NK-92 (cell line): Measurements from ENCODE around the gene PLEKHH1.
"Not testable (repeated sequence)": the region's sequence is repeated elsewhere in the genome, so short reads cannot be mapped to it uniquely, and the experiment has no call there.

Experiments used
- DNase-seq: peaks from one replicate; lab custom pipeline; 2025; ENCODE audit not compliant: unreplicated experiment; lab: John Stamatoyannopoulos, UW

Gene PLEKHH1

GRCh38 chr14:67620217-67620785 lies 87.2 kb downstream of the PLEKHH1 start:
- DNase-seq, result no peak

- DNase-seq, result no peak
Observed at GRCh38 chr14:67622675-67623074, 89.6 kb downstream of the PLEKHH1 start.

GRCh38 chr14:67623114-67623513 lies 90.0 kb downstream of the PLEKHH1 start:
- DNase-seq, result no peak

GRCh38 chr14:67626131-67626530 lies 93.0 kb downstream of the PLEKHH1 start:
- not testable (repeated sequence) for DNase-seq

DNA sequence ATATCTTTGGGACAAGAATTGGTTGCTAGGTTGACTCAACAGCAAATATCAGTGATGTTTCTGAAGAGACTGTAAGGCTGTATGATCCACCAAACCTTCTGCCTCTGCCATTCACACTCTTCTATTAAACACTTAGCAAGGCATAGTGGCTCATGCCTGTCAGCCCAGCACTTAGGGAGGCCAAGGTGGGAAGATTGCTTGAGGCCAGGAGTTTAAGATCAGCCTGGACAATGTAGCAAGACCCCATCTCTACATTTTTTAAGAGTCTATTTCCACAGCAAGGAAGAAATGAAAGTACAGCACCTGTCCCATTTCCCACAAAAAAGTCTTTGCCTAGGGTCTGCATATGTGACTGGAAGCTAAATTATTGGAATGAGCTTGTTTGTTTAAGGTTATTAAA lies 94.4 kb downstream of the PLEKHH1 start:
- DNase-seq, result no peak

DNA sequence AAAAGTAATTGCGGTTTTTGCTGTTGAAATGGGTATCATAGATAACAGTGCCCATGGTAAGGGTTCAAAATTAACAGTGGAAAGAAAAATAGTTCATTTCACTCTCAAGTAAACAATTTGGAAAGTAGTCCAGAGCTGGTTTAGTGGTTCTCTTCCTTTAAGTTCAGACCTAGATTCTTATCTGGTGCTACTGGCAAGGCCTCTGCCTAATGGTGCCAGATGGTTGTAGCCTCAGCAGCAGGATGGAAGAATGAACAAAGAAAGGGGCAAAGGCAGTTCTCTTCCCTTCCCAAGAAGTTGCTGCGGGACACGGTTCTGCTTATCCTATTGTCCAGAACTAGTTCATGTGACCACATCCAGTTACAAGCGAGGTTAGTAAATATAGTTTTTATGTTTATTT lies 97.1 kb downstream of the PLEKHH1 start:
- DNase-seq, result no peak

- no peak for DNase-seq
Observed at GRCh38 chr14:67630938-67631337, 97.8 kb downstream of the PLEKHH1 start.

DNA sequence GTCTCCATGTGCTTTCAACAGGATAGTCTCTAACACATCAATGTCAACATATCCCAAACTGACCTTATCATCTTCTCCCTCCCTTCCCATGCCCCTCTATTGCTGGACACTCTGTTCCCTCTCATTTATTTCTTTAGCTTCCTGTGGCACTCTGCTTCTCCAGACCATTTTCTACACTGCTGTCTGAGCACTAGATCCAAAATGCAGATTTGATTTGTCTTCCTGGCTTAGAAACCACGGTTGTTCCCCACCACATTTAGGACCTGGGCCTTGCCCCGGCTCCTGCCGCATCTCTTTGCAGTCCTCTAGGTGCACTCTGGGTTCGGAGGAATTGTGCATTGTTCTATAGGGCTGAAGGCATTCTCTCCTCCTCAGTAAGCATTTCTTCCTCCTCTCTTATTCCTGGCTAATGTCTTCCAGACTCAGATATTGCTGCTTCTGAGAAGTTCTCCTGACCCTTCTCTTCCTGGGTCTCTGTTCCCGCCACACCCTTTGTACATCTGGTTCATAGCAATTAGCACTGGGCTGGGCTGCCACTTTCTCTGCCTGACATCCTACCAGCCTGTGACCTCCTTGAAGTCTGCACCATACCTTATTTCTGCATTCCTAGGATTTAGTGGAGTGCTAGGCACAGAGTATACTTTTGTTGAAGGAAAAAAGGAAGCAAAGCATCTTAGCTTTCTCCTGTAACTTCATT lies 100.5 kb downstream of the PLEKHH1 start:
- DNase-seq, result no peak

DNA sequence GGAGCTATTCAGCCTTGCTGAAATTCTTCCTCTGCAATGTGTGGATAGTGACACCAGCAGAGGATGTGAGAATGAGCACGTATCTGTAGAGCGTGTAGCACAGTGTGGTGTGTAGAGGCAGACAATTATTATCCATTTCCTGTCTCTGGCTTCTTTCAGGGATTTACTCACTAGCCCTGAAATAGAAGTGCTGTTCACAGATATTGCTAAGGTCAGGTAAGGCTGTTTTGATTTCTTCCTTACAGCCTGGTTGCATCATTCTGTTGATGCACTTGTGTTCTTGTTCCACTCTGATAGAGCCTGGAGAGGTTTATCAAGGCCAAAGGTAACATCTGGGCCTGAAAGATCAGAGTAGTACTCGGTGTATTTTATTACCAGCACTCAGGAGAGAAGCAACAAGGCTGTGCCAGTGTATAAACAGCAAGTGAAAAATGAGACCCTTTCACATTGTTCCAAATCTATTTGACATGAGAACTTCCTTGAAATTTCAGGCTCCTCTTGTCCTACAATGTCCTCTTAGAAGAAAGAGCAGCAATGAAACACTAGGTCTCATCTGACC lies 103.3 kb downstream of the PLEKHH1 start:
- DNase-seq, result no peak

DNA sequence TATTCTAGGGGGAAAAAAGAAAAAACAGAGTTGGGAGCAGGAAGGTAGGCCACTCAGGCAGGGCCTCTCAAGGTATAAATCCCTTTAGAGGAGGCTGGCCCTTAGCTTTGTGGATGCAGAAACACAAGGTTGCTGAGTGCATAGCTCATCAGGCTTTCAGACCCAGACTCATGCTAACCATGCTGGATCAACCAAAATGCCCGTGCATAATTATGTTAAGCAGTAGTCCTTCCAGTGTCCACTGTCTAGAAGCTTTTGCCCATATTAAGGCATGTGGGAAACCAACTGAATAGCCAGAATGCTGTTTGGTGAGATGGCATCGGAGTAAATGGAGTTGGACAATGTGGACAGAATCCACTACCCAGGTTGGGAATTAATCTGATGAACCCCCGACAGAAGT lies 105.6 kb downstream of the PLEKHH1 start:
- DNase-seq, result no peak
